ENCODE data around the gene SEC23B. TPM values are rescaled to one million over a fixed set of nuclear protein-coding genes. Genes with fewer than 3 reads are reported as not detected.
A peak's percentile ranks its signal among the peaks of the same experiment; 100 is the strongest.

SEC23B gene
- total and polyA plus RNA-seq, 2 of the 13 experiments (the other 11 are each of a cell fraction or from before 2014, with no cell fraction given) = 114 to 120 TPM

DNA sequence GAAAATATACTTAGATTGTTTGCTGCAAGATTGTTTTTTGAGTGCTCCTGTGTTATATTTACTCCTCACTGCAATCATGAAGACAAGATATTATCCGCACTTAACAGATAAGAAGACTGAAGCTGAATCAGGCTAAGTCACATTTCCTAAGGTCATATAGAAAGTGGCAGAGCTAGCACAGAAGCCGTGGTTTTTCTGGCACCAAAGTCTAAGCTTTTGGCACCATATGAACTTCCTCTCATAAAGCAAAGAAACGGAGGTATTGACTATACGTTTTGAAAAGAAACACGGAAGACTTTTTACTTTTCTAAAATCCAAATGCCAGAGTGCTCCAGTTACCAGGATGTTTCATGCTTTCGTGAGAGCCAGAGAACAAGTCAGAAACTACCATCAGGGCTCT, 70.8 kb downstream of the SEC23B start (continued):
- TF ChIP-seq MZF1 (CRISPR knock-in tag; IDR thresholded peaks at IDR 0.05; ENCODE audit: borderline replicate concordance) = no peak

DNA sequence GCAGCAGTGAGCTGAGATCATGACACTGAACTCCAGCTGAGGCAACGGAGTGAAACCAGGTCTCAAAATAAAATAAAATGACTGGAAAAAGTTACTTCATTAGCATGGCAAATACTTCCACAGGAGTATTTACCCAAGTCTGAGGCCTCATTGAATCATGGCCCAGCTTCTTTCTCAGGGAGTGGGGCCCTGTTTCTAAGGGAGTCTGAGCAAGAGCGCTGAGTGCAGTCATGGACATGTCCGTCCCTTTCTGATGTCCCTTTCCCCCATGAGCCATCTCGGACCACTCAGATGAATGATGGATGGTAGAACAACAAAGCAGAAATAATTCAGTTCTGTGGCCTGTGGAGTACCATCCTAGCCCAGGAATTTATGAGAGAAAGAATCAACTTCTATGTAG, 72.3 kb downstream of the SEC23B start:
- Histone ChIP-seq H3K9me3 (ENCODE audit: low read length) (no peaks in the 10 kb centered on the region), H2AFZ (ENCODE audit: low read length) (no peak overlapping the region), H3K9ac (ENCODE audit: insufficient read depth, low read depth, low read length) (no peak overlapping the region), H3K27me3 (ENCODE audit: control insufficient read depth in 1 of 2, insufficient read depth in 2 of 2, low read length in 2 of 2) (no peaks in the 10 kb centered on the region), H3K4me3 (replicated peaks in 1 of 3; ENCODE audit: insufficient read depth in 1 of 3, low read depth in 2 of 3, low read length in 3 of 3) (no peak overlapping the region), H3K4me2 (ENCODE audit: low read depth, low read length) (no peak overlapping the region), H4K20me1 (ENCODE audit: insufficient read depth, low read length) (no peaks in the 10 kb centered on the region), H3K79me2 (ENCODE audit: insufficient read depth, low read length) (no peaks in the 10 kb centered on the region), H3K27ac (ENCODE audit: extremely low read length, insufficient read depth, low read length) (no peak overlapping the region), H3K36me3 (replicated peaks in 1 of 2; ENCODE audit: control insufficient read depth in 1 of 2, insufficient read depth in 2 of 2, low read length in 2 of 2) (no peaks in the 10 kb centered on the region), H3K4me1 (ENCODE audit: insufficient read depth, low read length) (peaks cover 11% of the 10 kb centered on the region; the same call in 1 of the 2 replicates)
- no TSS peak for BruUV-seq (replicated peaks)
- 62% methylated on average over 4 of the region's 4 CpGs for WGBS (ENCODE audit: low lambda C conversion rate)
- FAIRE-seq (no peak), DNase-seq (ENCODE audit: low spot score) (no peak), ATAC-seq (no peak)
- TF ChIP-seq DNMT1 (CRISPR knock-in tag; IDR thresholded peaks at IDR 0.05) = no peak
- TF ChIP-seq HOXA9 (CRISPR knock-in tag; IDR thresholded peaks at IDR 0.05; ENCODE audit: borderline replicate concordance) = no peak
- no peak for TF ChIP-seq MAFF (IDR thresholded peaks at IDR 0.05; ENCODE audit: low read depth, low read length)
- TF ChIP-seq ZNF781 (CRISPR knock-in tag; IDR thresholded peaks at IDR 0.05; ENCODE audit: borderline replicate concordance, not compliant biosample characterization) = no peak
- no peak for TF ChIP-seq ATF1 (CRISPR knock-in tag; IDR thresholded peaks at IDR 0.05)
- intact Hi-C loops (cut with micrococcal nuclease; ENCODE audit: unreplicated experiment) = no loop called here
- ChIA-PET POLR2A (interaction anchor here (1.1 kb wide), 1 partner anchor 13 kb away, joined by 4 read pairs; no protein-coding TSS in a partner anchor), CTCF (ENCODE audit: low intra/inter-chr PET ratio, low total read pairs) (no interaction called here)
- in situ Hi-C loops (cut with HindIII; ENCODE audit: extremely low pct_ligation_motif_present, low pct_unique_long_range_greater_than_20kb) = no loop called here

DNA sequence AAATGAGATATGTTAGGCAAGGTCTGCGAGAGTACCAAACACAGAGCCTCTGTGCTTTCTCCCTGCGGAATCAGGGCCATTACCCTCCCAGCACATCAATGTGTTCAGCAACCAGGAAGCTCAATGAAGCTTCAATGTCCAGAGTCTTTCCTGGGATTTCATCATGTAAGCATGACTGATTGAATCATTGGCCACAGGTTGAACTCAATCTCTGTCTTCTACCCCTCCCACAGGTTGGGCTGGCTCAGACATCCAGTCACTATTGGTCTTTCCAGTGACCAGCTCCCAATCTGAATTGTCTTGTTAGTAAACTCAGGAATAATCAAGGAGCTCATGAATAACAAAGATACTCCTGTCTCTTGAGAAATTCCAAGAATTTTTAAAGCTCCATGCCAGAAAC, 77.4 kb downstream of the SEC23B start:
- Histone ChIP-seq H3K79me2 (ENCODE audit: insufficient read depth, low read length) (no peaks in the 10 kb centered on the region), H3K36me3 (replicated peaks in 1 of 2; ENCODE audit: control insufficient read depth in 1 of 2, insufficient read depth in 2 of 2, low read length in 2 of 2) (no peaks in the 10 kb centered on the region), H3K27ac (ENCODE audit: extremely low read length, insufficient read depth, low read length) (no peak overlapping the region), H3K27me3 (ENCODE audit: control insufficient read depth in 1 of 2, insufficient read depth in 2 of 2, low read length in 2 of 2) (no peaks in the 10 kb centered on the region), H3K9me3 (ENCODE audit: low read length) (no peaks in the 10 kb centered on the region), H4K20me1 (ENCODE audit: insufficient read depth, low read length) (no peaks in the 10 kb centered on the region), H3K4me3 (replicated peaks in 1 of 3; ENCODE audit: insufficient read depth in 1 of 3, low read depth in 2 of 3, low read length in 3 of 3) (no peak overlapping the region), H3K4me1 (ENCODE audit: insufficient read depth, low read length) (peaks cover 39% of the 10 kb centered on the region), H3K4me2 (ENCODE audit: low read depth, low read length) (peak overlapping the region; percentile 3; the same call in 1 of the 2 replicates), H3K9ac (ENCODE audit: insufficient read depth, low read depth, low read length) (no peak overlapping the region; the same call in 1 of the 2 replicates), H2AFZ (ENCODE audit: low read length) (no peak overlapping the region)
- DNase-seq (ENCODE audit: low spot score) (peak; percentile 86), ATAC-seq (peak; percentile 52), FAIRE-seq (peak; percentile 26)
- intact Hi-C loops (cut with micrococcal nuclease; ENCODE audit: unreplicated experiment) = loop anchor here (1.0 to 5.0 kb wide), 3 partner anchors 18 to 207 kb away; partner anchors contain the start of genes DZANK1, POLR3F and SMIM26
- ChIA-PET POLR2A (interaction anchor here (0.6 to 2.4 kb wide), 18 partner anchors 8 to 1172 kb away, joined by 3 to 45 read pairs (median 6); partner anchors contain the start of genes DZANK1, POLR3F, RBBP9 and SEC23B), CTCF (ENCODE audit: low intra/inter-chr PET ratio, low total read pairs) (no interaction called here)
- no TSS peak for BruUV-seq (replicated peaks)
- in situ Hi-C loops (cut with HindIII; ENCODE audit: extremely low pct_ligation_motif_present, low pct_unique_long_range_greater_than_20kb) = no loop called here
- 40% methylated on average over 2 of the region's 2 CpGs for WGBS (ENCODE audit: low lambda C conversion rate)
- TF ChIP-seq, protein P1, sequence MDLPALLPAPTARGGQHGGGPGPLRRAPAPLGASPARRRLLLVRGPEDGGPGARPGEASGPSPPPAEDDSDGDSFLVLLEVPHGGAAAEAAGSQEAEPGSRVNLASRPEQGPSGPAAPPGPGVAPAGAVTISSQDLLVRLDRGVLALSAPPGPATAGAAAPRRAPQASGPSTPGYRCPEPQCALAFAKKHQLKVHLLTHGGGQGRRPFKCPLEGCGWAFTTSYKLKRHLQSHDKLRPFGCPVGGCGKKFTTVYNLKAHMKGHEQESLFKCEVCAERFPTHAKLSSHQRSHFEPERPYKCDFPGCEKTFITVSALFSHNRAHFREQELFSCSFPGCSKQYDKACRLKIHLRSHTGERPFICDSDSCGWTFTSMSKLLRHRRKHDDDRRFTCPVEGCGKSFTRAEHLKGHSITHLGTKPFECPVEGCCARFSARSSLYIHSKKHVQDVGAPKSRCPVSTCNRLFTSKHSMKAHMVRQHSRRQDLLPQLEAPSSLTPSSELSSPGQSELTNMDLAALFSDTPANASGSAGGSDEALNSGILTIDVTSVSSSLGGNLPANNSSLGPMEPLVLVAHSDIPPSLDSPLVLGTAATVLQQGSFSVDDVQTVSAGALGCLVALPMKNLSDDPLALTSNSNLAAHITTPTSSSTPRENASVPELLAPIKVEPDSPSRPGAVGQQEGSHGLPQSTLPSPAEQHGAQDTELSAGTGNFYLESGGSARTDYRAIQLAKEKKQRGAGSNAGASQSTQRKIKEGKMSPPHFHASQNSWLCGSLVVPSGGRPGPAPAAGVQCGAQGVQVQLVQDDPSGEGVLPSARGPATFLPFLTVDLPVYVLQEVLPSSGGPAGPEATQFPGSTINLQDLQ (CRISPR knock-in tag; IDR thresholded peaks at IDR 0.05) = no peak
- peak in 1 of 2 experiments; percentile 52; a peak in 1 of 4 replicates for TF ChIP-seq POLR2A (IDR thresholded peaks at IDR 0.05; ENCODE audit: insufficient read depth in 1 of 2, low read depth in 2 of 2, low read length in 2 of 2)
- TF ChIP-seq, protein P2, sequence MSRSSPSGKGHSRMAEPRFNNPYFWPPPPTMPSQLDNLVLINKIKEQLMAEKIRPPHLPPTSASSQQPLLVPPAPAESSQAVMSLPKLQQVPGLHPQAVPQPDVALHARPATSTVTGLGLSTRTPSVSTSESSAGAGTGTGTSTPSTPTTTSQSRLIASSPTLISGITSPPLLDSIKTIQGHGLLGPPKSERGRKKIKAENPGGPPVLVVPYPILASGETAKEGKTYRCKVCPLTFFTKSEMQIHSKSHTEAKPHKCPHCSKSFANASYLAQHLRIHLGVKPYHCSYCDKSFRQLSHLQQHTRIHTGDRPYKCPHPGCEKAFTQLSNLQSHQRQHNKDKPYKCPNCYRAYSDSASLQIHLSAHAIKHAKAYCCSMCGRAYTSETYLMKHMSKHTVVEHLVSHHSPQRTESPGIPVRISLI (CRISPR knock-in tag; IDR thresholded peaks at IDR 0.05; ENCODE audit: borderline replicate concordance) = no peak
- TF ChIP-seq SMARCC2 (IDR thresholded peaks at IDR 0.05) = no peak
- TF ChIP-seq, protein P3, sequence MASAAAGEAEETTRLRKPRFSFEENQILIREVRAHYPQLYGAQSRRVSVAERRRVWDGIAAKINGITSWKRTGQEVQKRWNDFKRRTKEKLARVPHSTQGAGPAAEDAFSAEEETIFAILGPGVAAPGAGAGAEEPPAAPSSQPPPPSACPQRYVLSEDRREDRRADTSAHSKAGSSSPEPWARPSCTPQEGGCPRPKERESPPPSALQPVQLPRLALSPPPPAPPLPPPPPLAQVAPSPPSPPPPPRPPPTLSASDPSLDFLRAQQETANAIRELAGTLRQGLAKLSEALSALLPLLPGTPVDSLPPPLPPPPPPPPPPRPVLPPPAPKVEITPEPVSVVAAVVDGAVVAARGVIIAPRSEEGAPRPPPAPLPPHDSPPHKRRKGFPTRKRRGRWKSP (CRISPR knock-in tag; IDR thresholded peaks at IDR 0.05) = peak; percentile 24; the same call in 1 of the 2 replicates
- TF ChIP-seq HOXA5 (CRISPR knock-in tag; IDR thresholded peaks at IDR 0.05) = peak; percentile 82
- peak; percentile 32; the same call in 1 of the 2 replicates for TF ChIP-seq HNF4A (CRISPR knock-in tag; IDR thresholded peaks at IDR 0.05)
